CD4-positive, alpha-beta T cell treated with Interleukin-17A for 1 hour (primary cell): ENCODE results near the gene PSMD3.
"Not testable (repeated sequence)": the region's sequence is repeated elsewhere in the genome, so short reads cannot be mapped to it uniquely, and the experiment has no call there.

Source experiments
- DNase-seq: peaks from one replicate; pipeline ENCODE4 v3.0.0-alpha.2; 2020

PSMD3 gene

GRCh38 chr17:40000161-40000560, 19.6 kb downstream of the PSMD3 start:
- DNase-seq: no peak

- DNase-seq: not testable (repeated sequence)
Measured at GRCh38 chr17:40001335-40001734, 20.7 kb downstream of the PSMD3 start.

GRCh38 chr17:40004072-40004471, 23.5 kb downstream of the PSMD3 start:
- DNase-seq: no peak

GRCh38 chr17:40004712-40005111, 24.1 kb downstream of the PSMD3 start:
- DNase-seq: no peak

- DNase-seq: no peak
Measured at GRCh38 chr17:40005520-40005919, 24.9 kb downstream of the PSMD3 start.

- DNase-seq: not testable (repeated sequence)
Measured at GRCh38 chr17:40010946-40011500, 30.4 kb downstream of the PSMD3 start.

GRCh38 chr17:40012017-40012647, 31.5 kb downstream of the PSMD3 start:
- DNase-seq: not testable (repeated sequence)

- no peak for DNase-seq
Measured at GRCh38 chr17:40014375-40014980, 33.9 kb downstream of the PSMD3 start.

GRCh38 chr17:40015005-40015997, 34.7 kb downstream of the PSMD3 start, which contains the start of gene CSF3:
Gene CSF3, plus strand, starts transcription at chr17:40015440. Its CDS starts 35 bp downstream, at chr17:40015475.
- DNase-seq: no peak

GRCh38 chr17:40015998-40016985, 35.7 kb downstream of the PSMD3 start:
- DNase-seq: no peak

GRCh38 chr17:40017422-40018080, 36.9 kb downstream of the PSMD3 start:
- DNase-seq: no peak

- no peak for DNase-seq
Measured at GRCh38 chr17:40018211-40019121, 37.9 kb downstream of the PSMD3 start.

GRCh38 chr17:40019140-40019991, 38.8 kb downstream of the PSMD3 start:
- DNase-seq: no peak

GRCh38 chr17:40020146-40020545, 39.5 kb downstream of the PSMD3 start:
- DNase-seq: no peak

- no peak for DNase-seq
Measured at GRCh38 chr17:40021451-40021971, 40.9 kb downstream of the PSMD3 start.

- DNase-seq: no peak
Measured at GRCh38 chr17:40022497-40022896, 41.9 kb downstream of the PSMD3 start.

- DNase-seq: no peak
Measured at GRCh38 chr17:40022961-40023541, 42.4 kb downstream of the PSMD3 start.

GRCh38 chr17:40023590-40024292, 43.1 kb downstream of the PSMD3 start:
- no peak for DNase-seq
